SK-N-MC (cell line): Measurements from ENCODE around the gene NAB2.
A peak's percentile ranks its signal among the peaks of the same experiment; 100 is the strongest.

Experiments
- DNase-seq: peaks from one replicate; pipeline ENCODE4 v3.0.0-alpha.2; 2011; ENCODE audit warnings: low read depth, low spot score
- H3K27ac ChIP-seq: fragments of 200-600 bp; sonication (generic); 2 replicates; pipeline ENCODE4 v1.5.1; 2016; ENCODE audit warnings: mixed run types
- H3K36me3 ChIP-seq: fragments of 200-600 bp; sonication (generic); 2 replicates; pipeline ENCODE4 v1.6.1; 2017; ENCODE audit warnings: antibody characterized with exemption, low read length, mixed read lengths; ENCODE audit not compliant: insufficient read depth
- H3K4me3 ChIP-seq: fragments of 200-600 bp; sonication (generic); 2 replicates; pipeline ENCODE4 v1.5.1; 2016
- H3K9ac ChIP-seq: fragments of 200-600 bp; sonication (generic); 2 replicates; pipeline ENCODE4 v1.8.0; 2017; ENCODE audit warnings: mixed run types, mixed read lengths; ENCODE audit not compliant: insufficient read length
- H3K9me3 ChIP-seq: fragments of 200-600 bp; sonication (generic); 2 replicates; pipeline ENCODE4 v1.6.1; 2017; ENCODE audit warnings: low read depth, mild to moderate bottlenecking, antibody characterized with exemption, low read length, moderate library complexity, mixed read lengths
- EZH2 ChIP-seq: fragments of 200-600 bp; sonication (generic); IDR thresholded peaks from one replicate; pipeline ENCODE4 v1.6.1; 2017; ENCODE audit warnings: antibody characterized with exemption
- FOXP2 ChIP-seq: optimal IDR thresholded peaks from 2 replicates; pipeline ENCODE3; 2011; ENCODE audit warnings: mild to moderate bottlenecking, moderate library complexity; ENCODE audit not compliant: insufficient read depth; ENCODE audit errors: extremely low read length, control extremely low read depth
- POLR2AphosphoS5 ChIP-seq: IDR thresholded peaks from 2 replicates; pipeline ENCODE4 v1.6.1; 2012; ENCODE audit warnings: mild to moderate bottlenecking, low read depth, low read length, borderline replicate concordance

Gene NAB2

DNA sequence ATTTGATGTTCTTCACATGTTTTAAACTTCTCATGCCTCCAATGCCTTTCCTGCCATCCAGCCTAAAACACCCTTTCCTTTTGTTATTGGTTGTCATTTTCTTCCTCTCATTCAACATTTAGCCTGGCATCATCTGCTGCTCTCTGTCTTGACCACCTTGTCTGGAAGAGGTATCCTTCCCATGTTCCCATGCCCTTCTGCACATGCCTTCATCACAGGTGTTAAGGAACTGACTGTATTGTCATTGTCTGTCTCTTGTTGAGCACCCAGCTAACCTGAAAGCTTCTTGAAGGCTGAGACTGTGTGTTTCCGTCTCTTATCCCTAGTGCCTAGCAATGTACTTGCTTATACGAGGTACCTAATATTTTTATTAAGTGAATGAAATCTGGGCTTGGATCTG lies 34.9 kb downstream of the NAB2 start:
- DNase-seq = no peak
- TF ChIP-seq FOXP2 (no peak), EZH2 (no peak), POLR2AphosphoS5 (no peak)
- no peak overlapping the region for H3K27ac ChIP-seq
- H3K4me3 ChIP-seq = no peak overlapping the region
- no peaks in the 10 kb centered on the region for H3K9me3 ChIP-seq
- no peaks in the 10 kb centered on the region for H3K36me3 ChIP-seq
- no peak overlapping the region for H3K9ac ChIP-seq

DNA sequence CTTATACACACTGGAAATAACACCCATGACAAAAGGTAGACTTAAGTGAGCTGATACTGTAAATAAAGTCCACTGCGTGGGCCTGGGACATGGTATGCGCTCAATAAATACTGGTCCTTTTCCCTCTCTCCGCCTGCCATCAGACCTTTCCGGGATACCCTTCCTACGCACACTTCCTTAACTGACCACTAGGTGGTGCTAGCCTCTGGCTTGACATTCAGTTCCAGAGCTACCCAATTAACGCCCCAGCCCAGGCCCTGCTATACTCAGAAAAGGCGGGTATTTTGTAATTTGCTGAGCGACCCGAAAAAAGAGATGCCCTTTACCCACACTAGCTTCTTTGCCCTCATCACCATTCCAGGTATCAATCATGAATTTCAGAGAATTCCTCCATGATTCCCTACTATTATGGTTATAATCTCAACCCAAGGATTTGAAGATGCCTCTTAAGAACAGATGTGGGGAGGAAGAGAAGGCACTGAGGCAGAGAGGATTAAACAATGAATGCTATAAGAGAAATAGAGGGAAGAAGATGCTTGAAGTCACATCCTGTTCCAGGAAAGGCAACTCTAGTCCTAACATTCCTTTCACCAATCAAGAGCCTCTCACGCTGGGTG lies 35.5 kb downstream of the NAB2 start:
- DNase-seq = no peak

DNA sequence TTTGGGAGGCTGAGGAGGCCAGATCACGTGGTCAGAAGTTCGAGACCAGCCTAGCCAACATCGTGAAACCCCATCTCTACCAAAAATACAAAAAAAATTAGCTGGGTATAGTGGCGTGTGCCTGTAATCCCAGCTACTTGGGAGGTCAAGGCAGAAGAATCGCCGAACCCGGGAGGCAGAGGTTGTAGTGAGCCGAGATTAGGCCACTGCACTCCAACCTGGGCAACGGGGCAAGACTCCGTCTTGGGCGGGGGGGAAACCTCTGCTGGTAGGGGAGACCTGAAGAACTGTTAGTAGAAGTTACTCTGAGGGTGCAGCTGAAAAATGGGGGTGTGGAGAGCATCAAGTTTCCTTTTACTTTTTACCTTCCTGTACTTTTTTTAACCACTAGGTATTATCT lies 37.1 kb downstream of the NAB2 start:
- no peak for DNase-seq
- TF ChIP-seq POLR2AphosphoS5 = no peak
- no peak for TF ChIP-seq EZH2
- TF ChIP-seq FOXP2 = no peak
- no peak overlapping the region for H3K9ac ChIP-seq
- no peak overlapping the region for H3K27ac ChIP-seq
- no peak overlapping the region for H3K4me3 ChIP-seq
- no peaks in the 10 kb centered on the region for H3K36me3 ChIP-seq
- no peaks in the 10 kb centered on the region for H3K9me3 ChIP-seq

More for the DNA sequence above, 35.5 kb downstream of the NAB2 start:
- Histone ChIP-seq H3K36me3 (no peaks in the 10 kb centered on the region), H3K9me3 (no peaks in the 10 kb centered on the region), H3K4me3 (no peak overlapping the region), H3K9ac (no peak overlapping the region), H3K27ac (no peak overlapping the region)
- TF ChIP-seq POLR2AphosphoS5 (no peak), FOXP2 (no peak), EZH2 (no peak)

DNA sequence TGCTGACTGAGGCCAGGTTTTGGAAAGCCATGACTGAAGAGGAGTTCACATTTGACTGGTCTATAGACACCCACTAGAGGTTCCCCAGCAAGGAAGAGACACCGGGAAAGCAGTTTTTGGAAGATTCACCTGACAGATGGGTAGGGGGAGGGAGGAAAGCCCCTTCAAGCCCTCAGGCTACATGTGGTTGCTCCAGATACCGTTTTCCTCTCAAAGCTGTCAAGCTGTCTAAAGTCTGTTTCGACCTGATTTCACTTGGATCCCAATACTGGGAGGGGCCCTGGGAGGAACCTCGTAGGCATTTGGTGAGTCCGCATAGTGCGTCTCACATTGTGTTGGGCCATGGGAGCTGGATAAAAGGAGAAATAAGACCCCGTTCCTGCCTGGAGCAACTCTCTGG lies 37.6 kb downstream of the NAB2 start:
- Histone ChIP-seq H3K36me3 (no peaks in the 10 kb centered on the region), H3K9me3 (no peaks in the 10 kb centered on the region), H3K9ac (peak overlapping the region; percentile 1), H3K27ac (no peak overlapping the region), H3K4me3 (no peak overlapping the region)
- no peak for DNase-seq
- TF ChIP-seq EZH2 = no peak
- no peak for TF ChIP-seq POLR2AphosphoS5
- no peak for TF ChIP-seq FOXP2

DNA sequence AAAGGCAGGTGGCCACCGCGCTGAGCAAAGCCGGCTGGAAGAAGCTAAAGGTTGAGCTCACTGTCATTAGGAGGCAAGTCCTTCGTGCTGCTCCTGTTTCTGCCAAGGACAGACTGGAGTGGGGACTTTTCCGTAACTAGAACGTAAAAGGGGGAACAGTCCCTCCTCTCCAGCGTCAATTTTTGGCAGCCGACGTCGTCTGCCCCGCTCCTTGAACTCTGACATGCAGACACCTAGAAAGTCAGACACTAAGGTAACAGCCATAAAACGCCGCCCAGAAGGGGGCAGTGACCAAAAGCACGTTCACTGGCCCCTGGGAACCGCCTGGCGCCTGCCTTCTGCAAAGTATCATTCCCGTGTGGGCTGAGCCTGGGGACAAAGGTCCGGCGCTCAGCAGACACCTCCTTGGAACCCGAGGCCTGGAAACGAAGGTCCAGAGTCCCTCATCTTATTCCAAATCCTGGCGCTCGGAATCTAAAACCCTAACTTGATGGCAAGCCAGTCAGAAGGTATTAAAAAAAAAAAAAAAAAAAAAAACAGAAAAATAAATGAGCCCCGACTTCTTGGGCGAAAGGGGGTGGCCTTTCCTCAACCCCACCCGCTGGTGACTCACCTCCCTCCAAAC lies 38.3 kb downstream of the NAB2 start:
- Histone ChIP-seq H3K4me3 (peak overlapping the region; percentile 96), H3K27ac (no peak overlapping the region), H3K9me3 (no peaks in the 10 kb centered on the region), H3K36me3 (no peaks in the 10 kb centered on the region), H3K9ac (peak overlapping the region; percentile 1)
- DNase-seq = no peak
- TF ChIP-seq EZH2 (no peak), POLR2AphosphoS5 (no peak), FOXP2 (no peak)

DNA sequence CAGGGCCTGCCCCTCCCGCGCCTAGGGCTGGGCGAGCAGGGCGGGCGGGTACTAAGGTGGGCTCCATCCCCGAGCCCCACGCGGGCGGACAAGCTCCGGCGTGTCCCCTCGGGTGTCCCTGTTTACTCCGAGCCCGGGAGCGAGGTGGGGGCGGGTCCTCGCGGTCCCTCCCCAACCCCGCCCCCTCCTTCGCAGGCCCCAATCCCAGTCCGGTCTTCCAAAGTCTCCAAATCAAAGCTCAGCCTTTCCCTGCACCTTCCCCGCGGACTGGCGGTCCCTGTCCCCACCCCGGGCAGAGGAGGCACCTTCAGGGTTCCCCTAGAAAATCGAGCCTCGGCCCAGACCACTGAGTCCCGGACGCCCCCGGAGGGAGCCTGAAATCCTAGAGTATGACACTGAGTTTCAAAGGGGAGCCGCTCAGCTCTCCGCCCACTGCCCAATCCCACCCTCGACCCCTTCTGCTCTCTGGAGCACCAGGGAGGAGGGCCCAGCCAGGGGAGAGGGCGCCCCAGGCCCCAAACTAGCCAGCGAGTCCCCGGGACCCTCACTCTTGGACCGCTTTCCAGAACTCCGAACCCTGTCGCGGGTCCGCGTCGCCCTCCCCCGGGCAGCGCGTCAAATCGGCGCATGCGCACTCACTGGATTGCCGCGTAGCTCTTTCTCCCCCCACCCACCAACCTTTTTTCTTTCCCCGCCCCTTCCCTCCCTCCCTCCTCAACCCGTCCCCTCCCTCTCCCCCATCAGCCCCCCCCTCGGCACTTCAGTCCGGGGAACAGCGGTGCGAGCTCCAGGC lies 39.0 kb downstream of the NAB2 start, which contains the start of gene LRP1:
Gene LRP1 (plus strand): TSS at position 758 of the 793 bp plus-strand sequence. CDS start 482 bp downstream, outside the sequence.
- Histone ChIP-seq H3K4me3 (peak within 1 kb of the TSS; percentile 96), H3K9me3 (no peaks in the 10 kb centered on the region), H3K27ac (peak within 1 kb of the TSS; percentile 59; the same call in 1 of the 2 replicates), H3K9ac (peak within 1 kb of the TSS; percentile 84), H3K36me3 (no peaks in the 10 kb centered on the region)
- no peak for DNase-seq
- TF ChIP-seq EZH2 (no peak), POLR2AphosphoS5 (peak; percentile 80), FOXP2 (peak; percentile 83)

DNA sequence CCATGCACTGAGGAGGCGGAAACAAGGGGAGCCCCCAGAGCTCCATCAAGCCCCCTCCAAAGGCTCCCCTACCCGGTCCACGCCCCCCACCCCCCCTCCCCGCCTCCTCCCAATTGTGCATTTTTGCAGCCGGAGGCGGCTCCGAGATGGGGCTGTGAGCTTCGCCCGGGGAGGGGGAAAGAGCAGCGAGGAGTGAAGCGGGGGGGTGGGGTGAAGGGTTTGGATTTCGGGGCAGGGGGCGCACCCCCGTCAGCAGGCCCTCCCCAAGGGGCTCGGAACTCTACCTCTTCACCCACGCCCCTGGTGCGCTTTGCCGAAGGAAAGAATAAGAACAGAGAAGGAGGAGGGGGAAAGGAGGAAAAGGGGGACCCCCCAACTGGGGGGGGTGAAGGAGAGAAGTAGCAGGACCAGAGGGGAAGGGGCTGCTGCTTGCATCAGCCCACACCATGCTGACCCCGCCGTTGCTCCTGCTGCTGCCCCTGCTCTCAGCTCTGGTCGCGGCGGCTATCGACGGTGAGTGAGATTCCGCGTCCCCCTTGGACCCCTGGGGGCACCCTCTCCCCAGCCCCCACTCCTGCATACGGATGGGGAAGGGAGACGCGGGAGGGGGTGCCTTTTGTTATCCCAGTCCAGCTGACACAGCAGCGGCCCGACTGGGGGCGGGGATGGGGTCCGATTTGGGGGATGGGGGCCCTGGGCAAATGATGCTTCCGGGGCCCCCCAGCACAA lies 39.8 kb downstream of the NAB2 start:
- no peak for DNase-seq
- Histone ChIP-seq H3K9ac (peak overlapping the region; percentile 70), H3K27ac (no peak overlapping the region), H3K9me3 (no peaks in the 10 kb centered on the region), H3K4me3 (peak overlapping the region; percentile 96), H3K36me3 (no peaks in the 10 kb centered on the region)
- TF ChIP-seq FOXP2 (no peak), EZH2 (no peak), POLR2AphosphoS5 (no peak)
